Upper lobe of left lung (tissue), 4 donors: ENCODE results near the gene ACSBG1.

Experiments used
- EP300 ChIP-seq, 4 donors: sonication (generic); formaldehyde crosslinking; IDR thresholded peaks; one replicate each; pipeline ENCODE4 v1.5.1; 2017; ENCODE audit warnings: antibody characterized with exemption in 4 of 4, control low read depth in 2 of 4
- POLR2A ChIP-seq, 4 donors: fragments of 450-650 bp; IDR thresholded peaks; one replicate each; pipeline ENCODE4 v1.5.1; 2016 to 2017; ENCODE audit warnings: antibody characterized with exemption in 4 of 4, mild to moderate bottlenecking in 2 of 4
- POLR2AphosphoS5 ChIP-seq, 2 donors: sonication (generic); formaldehyde crosslinking; IDR thresholded peaks; one replicate each; pipeline ENCODE4 v1.5.1; 2017; ENCODE audit warnings: antibody characterized with exemption in 2 of 2
- TF ChIP-seq, protein P1 (sequence below), 6 experiments: fragments of 450-650 bp in 4 of 6; fragments of 200-600 bp in 2 of 6; sonication (generic) in 2 of 6; IDR thresholded peaks; one replicate each; pipeline ENCODE4 v1.5.1; 2016 to 2019; ENCODE audit warnings: antibody characterized with exemption in 6 of 6

DNA sequence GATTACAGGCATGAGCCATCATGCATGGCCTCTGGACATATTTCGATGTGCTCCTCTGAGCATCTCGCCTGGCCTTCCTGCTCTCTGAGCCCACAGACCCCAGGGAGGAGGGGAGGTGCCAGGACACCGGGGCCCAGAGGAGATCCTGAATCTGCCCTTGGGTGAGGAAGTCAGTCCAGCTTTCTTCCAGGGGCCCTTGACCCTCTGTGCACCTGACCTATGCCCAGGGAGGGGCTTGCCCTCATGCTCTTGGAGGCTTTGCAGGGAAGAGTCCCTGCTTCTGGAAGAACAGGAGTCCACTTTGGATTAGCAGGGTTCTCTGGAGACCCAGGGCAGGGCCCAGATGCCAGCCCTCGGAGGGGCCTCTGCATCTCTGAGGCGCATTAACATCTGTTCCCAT, 1.4 kb downstream of the ACSBG1 start:
- no peak for TF ChIP-seq EP300 (IDR thresholded peaks at IDR 0.05)
- TF ChIP-seq, protein P1, sequence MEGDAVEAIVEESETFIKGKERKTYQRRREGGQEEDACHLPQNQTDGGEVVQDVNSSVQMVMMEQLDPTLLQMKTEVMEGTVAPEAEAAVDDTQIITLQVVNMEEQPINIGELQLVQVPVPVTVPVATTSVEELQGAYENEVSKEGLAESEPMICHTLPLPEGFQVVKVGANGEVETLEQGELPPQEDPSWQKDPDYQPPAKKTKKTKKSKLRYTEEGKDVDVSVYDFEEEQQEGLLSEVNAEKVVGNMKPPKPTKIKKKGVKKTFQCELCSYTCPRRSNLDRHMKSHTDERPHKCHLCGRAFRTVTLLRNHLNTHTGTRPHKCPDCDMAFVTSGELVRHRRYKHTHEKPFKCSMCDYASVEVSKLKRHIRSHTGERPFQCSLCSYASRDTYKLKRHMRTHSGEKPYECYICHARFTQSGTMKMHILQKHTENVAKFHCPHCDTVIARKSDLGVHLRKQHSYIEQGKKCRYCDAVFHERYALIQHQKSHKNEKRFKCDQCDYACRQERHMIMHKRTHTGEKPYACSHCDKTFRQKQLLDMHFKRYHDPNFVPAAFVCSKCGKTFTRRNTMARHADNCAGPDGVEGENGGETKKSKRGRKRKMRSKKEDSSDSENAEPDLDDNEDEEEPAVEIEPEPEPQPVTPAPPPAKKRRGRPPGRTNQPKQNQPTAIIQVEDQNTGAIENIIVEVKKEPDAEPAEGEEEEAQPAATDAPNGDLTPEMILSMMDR (IDR thresholded peaks at IDR 0.05), result no peak
- TF ChIP-seq POLR2A (IDR thresholded peaks at IDR 0.05), result no peak
- no peak for TF ChIP-seq POLR2AphosphoS5 (IDR thresholded peaks at IDR 0.05)
